HG03060 (cell line): ENCODE data around the gene SYT12.
"Not testable (repeated sequence)": the region's sequence is repeated elsewhere in the genome, so short reads cannot be mapped to it uniquely, and the experiment has no call there.

Experiments
- ATAC-seq: cut with Tn5 transposase; IDR thresholded peaks from one replicate; pipeline ENCODE4 v1.9.1; 2021; ENCODE audit warnings: low read depth, moderate number of reproducible peaks; ENCODE audit not compliant: unreplicated experiment

Gene SYT12

GRCh38 chr11:67022961-67023956 lies at the start of gene SYT12:
TSS of gene SYT12 (plus strand) at chr11:67023134. CDS start at chr11:67030145, 7,011 bp downstream.
- ATAC-seq: no peak

- ATAC-seq: no peak
Observed at GRCh38 chr11:66973956-66974580, 48.9 kb upstream of the SYT12 start.

GRCh38 chr11:66974724-66975404 lies 48.1 kb upstream of the SYT12 start, which contains the start of gene C11orf86:
TSS of gene C11orf86 (plus strand) at chr11:66975304. CDS start at chr11:66975363, 59 bp downstream.
- no peak for ATAC-seq

- ATAC-seq: no peak
Observed at GRCh38 chr11:66975405-66976027, 47.4 kb upstream of the SYT12 start.

GRCh38 chr11:66976028-66976467 lies 46.9 kb upstream of the SYT12 start:
- no peak for ATAC-seq

GRCh38 chr11:66976925-66977324 lies 46.0 kb upstream of the SYT12 start:
- no peak for ATAC-seq

GRCh38 chr11:66978229-66978628 lies 44.7 kb upstream of the SYT12 start:
- no peak for ATAC-seq

GRCh38 chr11:66978717-66979116 lies 44.2 kb upstream of the SYT12 start:
- no peak for ATAC-seq

- ATAC-seq: no peak
Observed at GRCh38 chr11:66979336-66979980, 43.5 kb upstream of the SYT12 start.

- no peak for ATAC-seq
Observed at GRCh38 chr11:66981976-66982578, 40.9 kb upstream of the SYT12 start.

GRCh38 chr11:66983275-66983924 lies 39.5 kb upstream of the SYT12 start:
- ATAC-seq: no peak

- ATAC-seq: no peak
Observed at GRCh38 chr11:66985508-66986177, 37.3 kb upstream of the SYT12 start.

- no peak for ATAC-seq
Observed at GRCh38 chr11:66986178-66986545, 36.8 kb upstream of the SYT12 start.

GRCh38 chr11:66987158-66987620 lies 35.7 kb upstream of the SYT12 start:
- ATAC-seq: no peak

- no peak for ATAC-seq
Observed at GRCh38 chr11:66987924-66988637, 34.9 kb upstream of the SYT12 start.

GRCh38 chr11:66988741-66989140 lies 34.2 kb upstream of the SYT12 start:
- not testable (repeated sequence) for ATAC-seq

GRCh38 chr11:66989360-66989759 lies 33.6 kb upstream of the SYT12 start:
- not testable (repeated sequence) for ATAC-seq

- ATAC-seq: no peak
Observed at GRCh38 chr11:66992041-66992440, 30.9 kb upstream of the SYT12 start.
